HG03575 (cell line): ENCODE measurements around the gene CHID1.

ENCODE experiments used
- ATAC-seq: cut with Tn5 transposase; IDR thresholded peaks from one replicate; pipeline ENCODE4 v1.9.1; 2021; ENCODE audit not compliant: unreplicated experiment, insufficient number of reproducible peaks, low FRiP score; ENCODE audit errors: extremely low read depth

CHID1 gene

GRCh38 chr11:912266-912665, 1.7 kb upstream of the CHID1 start:
- no peak for ATAC-seq

DNA sequence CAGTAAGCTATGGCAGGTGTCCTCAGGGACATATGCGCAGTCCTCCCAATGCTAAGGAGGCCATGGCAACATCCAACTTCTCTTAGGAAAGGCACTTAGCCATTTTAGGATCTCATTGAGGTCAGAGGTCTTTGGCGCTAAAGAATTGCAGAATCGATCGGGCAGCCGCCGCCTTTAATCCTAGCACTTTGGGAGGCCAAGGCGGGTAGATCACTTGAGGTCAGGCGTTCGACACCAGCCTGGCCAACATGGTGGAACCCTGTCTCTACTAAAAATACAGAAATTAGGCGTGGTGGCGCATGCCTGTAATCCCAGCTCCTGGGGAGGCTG, 1.2 kb upstream of the CHID1 start:
- no peak for ATAC-seq

DNA sequence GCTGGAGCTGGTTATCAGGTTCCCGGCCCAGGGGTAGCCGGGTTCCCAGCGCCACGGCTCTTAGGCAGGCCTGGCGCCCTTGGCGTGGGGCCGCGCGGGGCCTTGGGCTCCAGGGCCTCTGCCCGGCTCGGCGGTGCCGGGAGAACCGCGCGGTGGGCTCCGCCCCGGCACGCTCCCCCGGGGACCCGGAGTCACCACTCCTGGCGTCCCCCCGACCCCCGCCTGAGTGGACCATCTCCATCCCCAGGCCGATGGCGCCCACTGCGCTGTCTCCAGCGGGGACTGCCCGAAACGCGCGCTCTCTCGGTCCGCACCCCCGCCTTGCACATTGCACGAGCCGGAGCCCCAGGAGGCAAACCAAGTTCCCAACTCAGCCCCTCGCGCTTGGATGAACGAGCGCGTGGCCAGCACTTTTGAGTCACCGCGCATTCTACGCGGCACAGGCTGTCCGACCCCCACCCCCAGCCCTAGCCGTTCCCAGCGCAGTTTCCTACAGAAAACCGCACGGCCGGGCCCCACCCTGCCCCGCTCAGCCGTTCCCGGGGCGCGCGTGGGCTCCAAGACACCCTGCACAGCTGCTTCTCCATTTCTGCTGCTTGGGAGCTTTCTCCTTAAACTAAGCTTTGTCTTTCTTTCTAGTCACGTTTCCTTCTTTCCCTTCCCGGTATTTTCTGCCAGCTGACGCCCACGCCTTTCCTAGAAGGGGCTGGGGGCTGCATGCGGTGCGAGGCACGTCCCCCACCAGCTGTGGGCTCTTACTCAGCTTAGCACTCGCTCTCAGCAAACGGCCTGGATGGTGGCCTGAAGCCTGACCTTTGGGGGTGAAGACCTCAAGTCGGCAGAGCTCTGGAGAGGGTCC, 650 bp upstream of the CHID1 start:
- ATAC-seq: no peak

GRCh38 chr11:910044-910588, 494 bp downstream of the CHID1 start:
- no peak for ATAC-seq

GRCh38 chr11:909406-909805, 1.2 kb downstream of the CHID1 start:
- no peak for ATAC-seq

GRCh38 chr11:908273-908672, 2.3 kb downstream of the CHID1 start:
- no peak for ATAC-seq

DNA sequence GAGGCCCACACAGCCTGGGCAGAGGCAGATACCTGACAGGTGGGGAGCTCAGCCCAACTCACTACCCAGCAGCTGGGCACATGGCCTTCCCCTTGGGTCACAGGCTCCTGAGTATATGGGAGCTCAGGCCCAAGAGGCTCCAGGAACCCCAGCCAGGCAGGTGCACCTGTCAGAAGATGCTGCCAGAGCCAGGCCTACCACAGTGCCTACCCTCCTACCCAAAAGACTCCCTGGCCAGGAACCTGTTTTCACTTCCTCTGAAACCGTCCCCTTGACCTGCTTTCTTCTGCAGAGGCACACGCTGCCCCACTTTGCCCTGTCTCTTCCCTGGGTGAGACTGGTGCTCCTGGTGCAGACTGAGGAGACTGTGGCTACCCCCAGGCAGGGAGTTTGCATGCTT, 2.9 kb downstream of the CHID1 start:
- ATAC-seq: no peak

DNA sequence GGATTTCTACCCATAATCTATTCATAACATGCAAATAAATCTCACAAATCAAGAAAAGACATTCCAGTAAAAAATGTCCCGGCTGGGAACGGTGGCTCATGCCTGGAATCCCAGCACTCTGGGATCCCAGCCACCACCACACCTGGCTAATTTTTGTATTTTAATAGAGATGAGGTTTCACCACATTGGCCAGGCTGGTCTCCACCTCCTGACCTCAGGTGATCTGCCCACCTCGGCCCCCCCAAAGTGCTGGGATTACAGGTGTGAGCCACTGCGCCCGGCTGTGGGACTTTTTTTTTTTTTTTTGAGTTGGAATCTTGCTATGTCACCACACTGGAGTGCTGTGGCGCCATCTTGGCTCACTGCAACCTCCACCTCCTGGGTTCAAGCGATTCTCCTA, 4.7 kb downstream of the CHID1 start:
- no peak for ATAC-seq

DNA sequence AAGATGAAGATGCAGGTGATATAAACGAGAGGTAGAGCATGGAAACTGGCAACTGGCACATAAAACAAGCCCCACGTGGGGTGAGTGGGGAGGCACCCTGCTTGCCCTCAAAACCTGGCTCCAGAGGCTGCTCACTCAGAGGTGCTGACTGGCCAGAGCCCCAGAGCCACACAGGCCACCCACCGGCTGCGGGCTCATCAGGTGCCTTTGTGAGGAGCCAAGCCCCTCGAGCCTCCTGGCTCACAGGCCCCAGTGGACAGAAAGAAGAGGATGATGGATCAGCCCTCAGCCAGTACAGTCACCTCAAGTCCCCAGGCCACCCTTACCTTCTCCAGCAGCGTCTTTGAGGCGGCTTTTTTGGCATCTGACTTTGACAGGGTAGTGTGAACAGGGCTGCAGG, 6.2 kb downstream of the CHID1 start:
- no peak for ATAC-seq

- no peak for ATAC-seq
These were observed 9.1 kb downstream of the CHID1 start for GRCh38 chr11:901452-902061.

DNA sequence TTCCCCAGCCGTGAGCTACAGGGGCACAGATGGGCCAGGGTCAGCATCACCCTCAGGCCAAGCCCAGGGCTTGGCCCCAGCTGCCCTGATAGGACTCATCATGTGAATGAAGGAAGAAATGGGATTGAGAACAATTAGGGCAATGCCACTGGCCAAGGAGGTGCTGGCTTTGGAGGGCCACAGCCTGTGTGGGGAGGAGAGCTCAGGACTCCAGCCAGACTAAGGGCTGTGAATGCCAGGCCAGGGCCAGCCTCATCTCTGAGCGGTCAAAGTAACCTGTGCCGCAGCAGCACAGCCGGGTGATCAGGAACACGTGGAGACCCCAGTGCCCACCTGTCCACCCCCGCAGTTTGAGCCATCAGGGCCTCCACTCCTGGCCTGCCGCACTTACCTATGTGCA, 10.1 kb downstream of the CHID1 start:
- ATAC-seq: no peak

GRCh38 chr11:899724-900123, 10.9 kb downstream of the CHID1 start:
- ATAC-seq: no peak

GRCh38 chr11:898540-899190, 11.9 kb downstream of the CHID1 start:
- no peak for ATAC-seq

GRCh38 chr11:898143-898511, 12.5 kb downstream of the CHID1 start:
- no peak for ATAC-seq

GRCh38 chr11:897253-898142, 13.1 kb downstream of the CHID1 start:
- no peak for ATAC-seq

- no peak for ATAC-seq
These were observed 15.1 kb downstream of the CHID1 start for GRCh38 chr11:895331-896110.

- ATAC-seq: no peak
These were observed 15.9 kb downstream of the CHID1 start for GRCh38 chr11:894575-895201.

GRCh38 chr11:893008-893654, 17.5 kb downstream of the CHID1 start:
- no peak for ATAC-seq
